ENCODE results near the gene ARAP1. TPM values are rescaled to one million over a fixed set of nuclear protein-coding genes. Genes with fewer than 3 reads are reported as not detected.

ARAP1 gene
- total RNA-seq, 1 experiment from 2014 or later, result 66.1 TPM

- peaks cover 6% of the 10 kb centered on the region for H3K36me3 ChIP-seq (ENCODE audit: insufficient read depth, low read length, poor library complexity, severe bottlenecking)
- DNase-seq (ENCODE audit: low spot score), result no peak
- H3K27ac ChIP-seq (ENCODE audit: low read depth, low read length, poor library complexity, severe bottlenecking), result no peak overlapping the region
- H3K4me3 ChIP-seq (ENCODE audit: low read depth, low read length, poor library complexity, severe bottlenecking), result no peak overlapping the region
- intact Hi-C loops (cut with micrococcal nuclease; ENCODE audit: unreplicated experiment), result no loop called here
- no peaks in the 10 kb centered on the region for H3K27me3 ChIP-seq (replicated peaks; ENCODE audit: insufficient read depth, low read depth, low read length, poor library complexity)
- POLR2A ChIA-PET (ENCODE audit: low non-redundant PET), result no interaction called here
- TF ChIP-seq CTCF (conservative IDR thresholded peaks at IDR 0.05; ENCODE audit: low read depth, low read length) (no peak), EZH2 (IDR thresholded peaks at IDR 0.05; ENCODE audit: borderline replicate concordance, low read depth, low read length, poor library complexity, severe bottlenecking) (no peak)
- no TSS peak for BruUV-seq (replicated peaks)
- CTCF ChIA-PET, result no interaction called here
- H3K9me3 ChIP-seq (ENCODE audit: low read depth, low read length, poor library complexity, severe bottlenecking), result no peaks in the 10 kb centered on the region
- H3K4me1 ChIP-seq (ENCODE audit: insufficient read depth, low read length, poor library complexity, severe bottlenecking), result no peaks in the 10 kb centered on the region
These were observed 41.9 kb downstream of the ARAP1 start for GRCh38 chr11:72710278-72710677.

- intact Hi-C loops (cut with micrococcal nuclease; ENCODE audit: unreplicated experiment), result no loop called here
- Histone ChIP-seq H3K27ac (ENCODE audit: low read depth, low read length, poor library complexity, severe bottlenecking) (no peak overlapping the region), H3K9me3 (ENCODE audit: low read depth, low read length, poor library complexity, severe bottlenecking) (no peaks in the 10 kb centered on the region), H3K4me1 (ENCODE audit: insufficient read depth, low read length, poor library complexity, severe bottlenecking) (no peaks in the 10 kb centered on the region), H3K27me3 (replicated peaks; ENCODE audit: insufficient read depth, low read depth, low read length, poor library complexity) (no peaks in the 10 kb centered on the region), H3K36me3 (ENCODE audit: insufficient read depth, low read length, poor library complexity, severe bottlenecking) (peaks cover 6% of the 10 kb centered on the region), H3K4me3 (ENCODE audit: low read depth, low read length, poor library complexity, severe bottlenecking) (no peak overlapping the region)
- CTCF ChIA-PET, result interaction anchor here (0.7 kb wide), 1 partner anchor 190 kb away, joined by 5 read pairs; no protein-coding TSS in a partner anchor
- BruUV-seq (replicated peaks), result no TSS peak
- TF ChIP-seq EZH2 (IDR thresholded peaks at IDR 0.05; ENCODE audit: borderline replicate concordance, low read depth, low read length, poor library complexity, severe bottlenecking) (no peak), CTCF (conservative IDR thresholded peaks at IDR 0.05; ENCODE audit: low read depth, low read length) (no peak)
- DNase-seq (ENCODE audit: low spot score), result no peak
- POLR2A ChIA-PET (ENCODE audit: low non-redundant PET), result no interaction called here
These were observed 42.5 kb downstream of the ARAP1 start for GRCh38 chr11:72709478-72710238.

GRCh38 chr11:72707032-72707431 lies 45.2 kb downstream of the ARAP1 start:
- H3K27me3 ChIP-seq (replicated peaks; ENCODE audit: insufficient read depth, low read depth, low read length, poor library complexity), result no peaks in the 10 kb centered on the region
- no TSS peak for BruUV-seq (replicated peaks)
- no peaks in the 10 kb centered on the region for H3K9me3 ChIP-seq (ENCODE audit: low read depth, low read length, poor library complexity, severe bottlenecking)
- CTCF ChIA-PET, result no interaction called here
- H3K4me3 ChIP-seq (ENCODE audit: low read depth, low read length, poor library complexity, severe bottlenecking), result no peak overlapping the region
- DNase-seq (ENCODE audit: low spot score), result no peak
- H3K4me1 ChIP-seq (ENCODE audit: insufficient read depth, low read length, poor library complexity, severe bottlenecking), result peaks cover 6% of the 10 kb centered on the region
- POLR2A ChIA-PET (ENCODE audit: low non-redundant PET), result no interaction called here
- TF ChIP-seq EZH2 (IDR thresholded peaks at IDR 0.05; ENCODE audit: borderline replicate concordance, low read depth, low read length, poor library complexity, severe bottlenecking), result no peak
- no peak for TF ChIP-seq CTCF (conservative IDR thresholded peaks at IDR 0.05; ENCODE audit: low read depth, low read length)
- intact Hi-C loops (cut with micrococcal nuclease; ENCODE audit: unreplicated experiment), result no loop called here
- H3K27ac ChIP-seq (ENCODE audit: low read depth, low read length, poor library complexity, severe bottlenecking), result no peak overlapping the region
- peaks cover 14% of the 10 kb centered on the region for H3K36me3 ChIP-seq (ENCODE audit: insufficient read depth, low read length, poor library complexity, severe bottlenecking)

All from A673 (cell line).